LoVo (cell line): ENCODE measurements around the gene MARCKSL1.
A peak's percentile ranks its signal among the peaks of the same experiment; 100 is the strongest.
"Not testable (repeated sequence)": the region's sequence is repeated elsewhere in the genome, so short reads cannot be mapped to it uniquely, and the experiment has no call there.

Source experiments
- DNase-seq: peaks from one replicate; pipeline ENCODE4 v3.0.0-alpha.2; 2016; ENCODE audit warnings: low spot score

MARCKSL1 gene

GRCh38 chr1:32289256-32289655 lies 46.8 kb downstream of the MARCKSL1 start:
- peak; percentile 51 for DNase-seq

- no peak for DNase-seq
These were observed 49.3 kb downstream of the MARCKSL1 start for GRCh38 chr1:32286763-32287162.

- DNase-seq = no peak
These were observed 50.4 kb downstream of the MARCKSL1 start for GRCh38 chr1:32285658-32286057.

- not testable (repeated sequence) for DNase-seq
These were observed 51.3 kb downstream of the MARCKSL1 start for GRCh38 chr1:32284777-32285176.
